ENCODE results near the gene SLC5A9. TPM values are rescaled to one million over a fixed set of nuclear protein-coding genes. Genes with fewer than 3 reads are reported as not detected.

Gene SLC5A9
- total RNA-seq, 1 donor from 2014 or later: 13.3 TPM

- Histone ChIP-seq H3K9me3 (no peaks in the 10 kb centered on the region), H3K27ac (no peak overlapping the region), H3K27me3 (no peaks in the 10 kb centered on the region), H3K4me3 (no peak overlapping the region), H3K36me3 (no peaks in the 10 kb centered on the region), H3K4me1 (peaks cover 0 to 9% of the 10 kb centered on the region in 2 donors)
- intact Hi-C loops (cut with DNase I): no loop called here
- TF ChIP-seq CTCF (IDR thresholded peaks at IDR 0.05): no peak
- DNase-seq (ENCODE audit: low spot score in 2 of 2): no peak
These were observed 4.7 kb upstream of the SLC5A9 start for GRCh38 chr1:48217856-48218255.

DNA sequence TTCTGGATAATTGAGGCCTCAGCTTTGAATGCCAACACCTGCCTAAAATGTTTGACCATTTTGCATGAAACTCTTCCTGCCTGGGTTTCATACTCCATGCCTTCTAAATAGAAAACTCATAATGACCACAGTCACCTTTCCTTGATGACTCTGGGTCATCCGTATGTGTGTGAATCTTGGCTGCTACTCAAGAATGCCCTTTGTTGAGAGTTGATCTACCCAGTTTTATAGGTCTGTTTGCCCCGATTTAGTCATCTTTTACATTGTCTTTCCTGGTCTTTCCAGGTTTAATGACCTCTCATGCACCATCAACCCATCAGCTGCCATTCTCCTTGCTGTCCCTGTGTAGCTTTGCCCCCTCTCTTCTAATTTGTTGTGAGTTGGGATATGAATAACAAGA is 2.7 kb upstream of the SLC5A9 start:
- H3K9me3 ChIP-seq: no peaks in the 10 kb centered on the region
- H3K27ac ChIP-seq: no peak overlapping the region
- H3K27me3 ChIP-seq: no peaks in the 10 kb centered on the region
- H3K4me3 ChIP-seq: no peak overlapping the region
- H3K36me3 ChIP-seq: no peaks in the 10 kb centered on the region
- DNase-seq (ENCODE audit: low spot score in 2 of 2): no peak
- TF ChIP-seq CTCF (IDR thresholded peaks at IDR 0.05): no peak
- intact Hi-C loops (cut with DNase I): no loop called here
- H3K4me1 ChIP-seq: peaks cover 0 to 8% of the 10 kb centered on the region in 2 donors

GRCh38 chr1:48221122-48221521 is 1.4 kb upstream of the SLC5A9 start:
- no peaks in the 10 kb centered on the region for H3K27me3 ChIP-seq
- DNase-seq (ENCODE audit: low spot score in 2 of 2): no peak
- no peak overlapping the region for H3K4me3 ChIP-seq
- no peaks in the 10 kb centered on the region for H3K36me3 ChIP-seq
- no peak overlapping the region for H3K27ac ChIP-seq
- no peak for TF ChIP-seq CTCF (IDR thresholded peaks at IDR 0.05)
- no peaks in the 10 kb centered on the region for H3K4me1 ChIP-seq
- intact Hi-C loops (cut with DNase I): no loop called here
- H3K9me3 ChIP-seq: no peaks in the 10 kb centered on the region

GRCh38 chr1:48221657-48222056 is 859 bp upstream of the SLC5A9 start:
- no peak for TF ChIP-seq CTCF (IDR thresholded peaks at IDR 0.05)
- Histone ChIP-seq H3K4me3 (no peak overlapping the region), H3K9me3 (no peaks in the 10 kb centered on the region), H3K27ac (no peak overlapping the region), H3K36me3 (no peaks in the 10 kb centered on the region), H3K4me1 (no peaks in the 10 kb centered on the region), H3K27me3 (no peaks in the 10 kb centered on the region)
- intact Hi-C loops (cut with DNase I): no loop called here
- DNase-seq (ENCODE audit: low spot score in 2 of 2): no peak

DNA sequence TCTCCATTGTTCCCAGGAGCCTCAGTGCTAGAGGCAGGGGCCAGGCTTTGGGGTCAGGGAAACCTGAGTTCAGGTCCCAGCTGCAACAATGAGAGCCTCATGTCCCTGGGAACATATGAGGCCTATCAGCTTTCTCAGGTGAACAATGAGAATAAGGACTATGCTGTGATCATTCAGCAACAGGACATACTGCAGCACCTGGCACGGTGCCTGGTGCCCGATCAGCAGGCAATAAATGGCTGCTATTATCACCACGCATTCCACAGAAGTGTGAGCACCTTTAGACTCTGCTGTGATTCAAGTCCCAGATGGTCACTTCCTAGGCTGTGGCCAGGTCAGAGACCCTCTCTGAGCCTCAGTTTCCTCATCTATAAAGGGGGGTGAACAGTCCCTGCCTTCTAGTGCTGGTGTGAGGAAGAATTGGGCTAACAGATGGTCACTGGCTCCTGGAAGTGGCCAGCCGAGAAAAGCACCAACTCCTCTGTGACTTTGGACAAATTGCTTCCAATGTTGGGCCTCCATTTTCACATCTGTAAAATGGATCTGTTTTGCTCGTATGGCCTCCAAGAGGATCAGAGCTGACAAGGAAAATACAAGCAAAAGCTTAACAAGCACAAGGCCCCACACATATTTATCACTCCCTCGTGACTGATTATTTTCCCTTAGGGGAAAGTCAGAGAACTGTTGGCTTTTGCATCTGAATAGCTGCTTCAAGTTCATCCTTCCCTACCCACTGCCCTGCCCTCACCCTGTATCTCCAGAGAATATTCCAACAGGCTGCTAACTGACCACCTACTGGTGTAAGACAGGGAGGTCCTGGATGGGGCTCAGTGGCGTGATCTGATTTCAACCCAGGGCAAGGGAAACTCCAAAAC is 1.1 kb downstream of the SLC5A9 start:
- Histone ChIP-seq H3K4me3 (no peak overlapping the region), H3K27ac (no peak overlapping the region), H3K9me3 (no peaks in the 10 kb centered on the region), H3K36me3 (no peaks in the 10 kb centered on the region), H3K27me3 (no peaks in the 10 kb centered on the region), H3K4me1 (no peaks in the 10 kb centered on the region)
- no peak for DNase-seq (ENCODE audit: low spot score in 2 of 2)
- intact Hi-C loops (cut with DNase I): no loop called here
- TF ChIP-seq CTCF (IDR thresholded peaks at IDR 0.05): no peak

Data from ascending aorta (tissue), 2 donors.